HAP-1 (cell line): ENCODE results near the gene CHRNA7.

Experiments
- DNase-seq, 2 experiments: peaks; one replicate each; pipeline ENCODE4 v3.0.0-alpha.2; 2016 to 2020; ENCODE audit warnings: low spot score in 2 of 2
- H3K27me3 ChIP-seq: fragments of 250-450 bp; sonication (Bioruptor Pico); 2 replicates; pipeline ENCODE4 v1.5.1; 2020; ENCODE audit warnings: low read depth, mild to moderate bottlenecking, moderate library complexity
- H3K36me3 ChIP-seq: fragments of 250-450 bp; sonication (Bioruptor Pico); replicated peaks from 2 replicates; pipeline ENCODE4 v1.5.1; 2020; ENCODE audit warnings: mild to moderate bottlenecking
- H3K4me1 ChIP-seq: fragments of 250-450 bp; sonication (Bioruptor Pico); 2 replicates; pipeline ENCODE4 v1.5.1; 2020; ENCODE audit warnings: mild to moderate bottlenecking
- H3K4me3 ChIP-seq: fragments of 250-450 bp; sonication (Bioruptor Pico); 2 replicates; pipeline ENCODE4 v1.5.1; 2020; ENCODE audit warnings: mild to moderate bottlenecking, moderate library complexity
- H3K9me3 ChIP-seq: fragments of 250-450 bp; sonication (Bioruptor Pico); 2 replicates; pipeline ENCODE4 v1.5.1; 2020; ENCODE audit warnings: mild to moderate bottlenecking, moderate library complexity
- in situ Hi-C: fragments of 300-500 bp; cut with MboI; formaldehyde crosslinking; loops from 3 replicates; pipeline ENCODE4 v1.14.3; 2020; ENCODE audit warnings: low sequenced_read_pairs, inconsistent platforms, mixed read lengths

The CHRNA7 gene

GRCh38 chr15:32098033-32098432, 67.7 kb downstream of the CHRNA7 start:
- H3K4me3 ChIP-seq = no peak overlapping the region
- no peaks in the 10 kb centered on the region for H3K9me3 ChIP-seq
- no peak for DNase-seq
- no peaks in the 10 kb centered on the region for H3K4me1 ChIP-seq
- H3K27me3 ChIP-seq = no peaks in the 10 kb centered on the region
- in situ Hi-C loops = loop anchor here (10.0 kb wide), 1 partner anchor 73 kb away; no protein-coding TSS in a partner anchor
- no peaks in the 10 kb centered on the region for H3K36me3 ChIP-seq

- in situ Hi-C loops = loop anchor here (10.0 kb wide), 1 partner anchor 74 kb away; no protein-coding TSS in a partner anchor
Observed at GRCh38 chr15:32099097-32099785, 68.9 kb downstream of the CHRNA7 start.

GRCh38 chr15:32099956-32100684, 69.8 kb downstream of the CHRNA7 start:
- Histone ChIP-seq H3K9me3 (no peaks in the 10 kb centered on the region), H3K4me3 (no peak overlapping the region), H3K27me3 (no peaks in the 10 kb centered on the region), H3K36me3 (no peaks in the 10 kb centered on the region), H3K4me1 (no peaks in the 10 kb centered on the region)
- no peak for DNase-seq
- in situ Hi-C loops = loop anchor here (10.0 kb wide), 1 partner anchor 75 kb away; no protein-coding TSS in a partner anchor

More at GRCh38 chr15:32099097-32099785, 68.9 kb downstream of the CHRNA7 start:
- Histone ChIP-seq H3K9me3 (no peaks in the 10 kb centered on the region), H3K4me3 (no peak overlapping the region), H3K36me3 (no peaks in the 10 kb centered on the region), H3K4me1 (no peaks in the 10 kb centered on the region), H3K27me3 (no peaks in the 10 kb centered on the region)
- no peak for DNase-seq

- no peak for DNase-seq
- H3K4me1 ChIP-seq = no peaks in the 10 kb centered on the region
- in situ Hi-C loops = no loop called here
- H3K36me3 ChIP-seq = no peaks in the 10 kb centered on the region
- H3K27me3 ChIP-seq = no peaks in the 10 kb centered on the region
- no peak overlapping the region for H3K4me3 ChIP-seq
- no peaks in the 10 kb centered on the region for H3K9me3 ChIP-seq
Observed at GRCh38 chr15:32104061-32104995, 74.0 kb downstream of the CHRNA7 start.

GRCh38 chr15:32105258-32106241, 75.2 kb downstream of the CHRNA7 start:
- Histone ChIP-seq H3K4me3 (no peak overlapping the region), H3K27me3 (no peaks in the 10 kb centered on the region), H3K36me3 (no peaks in the 10 kb centered on the region), H3K9me3 (no peaks in the 10 kb centered on the region), H3K4me1 (no peaks in the 10 kb centered on the region)
- in situ Hi-C loops = no loop called here
- no peak for DNase-seq

GRCh38 chr15:32106401-32107381, 76.4 kb downstream of the CHRNA7 start:
- in situ Hi-C loops = no loop called here
- no peak for DNase-seq
- H3K27me3 ChIP-seq = no peaks in the 10 kb centered on the region
- no peaks in the 10 kb centered on the region for H3K4me1 ChIP-seq
- no peaks in the 10 kb centered on the region for H3K9me3 ChIP-seq
- no peaks in the 10 kb centered on the region for H3K36me3 ChIP-seq
- H3K4me3 ChIP-seq = no peak overlapping the region

- Histone ChIP-seq H3K27me3 (no peaks in the 10 kb centered on the region), H3K36me3 (no peaks in the 10 kb centered on the region), H3K9me3 (no peaks in the 10 kb centered on the region), H3K4me1 (no peaks in the 10 kb centered on the region), H3K4me3 (no peak overlapping the region)
- no peak for DNase-seq
- in situ Hi-C loops = no loop called here
Observed at GRCh38 chr15:32107477-32108080, 77.3 kb downstream of the CHRNA7 start.

GRCh38 chr15:32108661-32109060, 78.3 kb downstream of the CHRNA7 start:
- H3K9me3 ChIP-seq = no peaks in the 10 kb centered on the region
- H3K36me3 ChIP-seq = no peaks in the 10 kb centered on the region
- no peak for DNase-seq
- no peaks in the 10 kb centered on the region for H3K27me3 ChIP-seq
- no peaks in the 10 kb centered on the region for H3K4me1 ChIP-seq
- no peak overlapping the region for H3K4me3 ChIP-seq
- in situ Hi-C loops = no loop called here

- no peaks in the 10 kb centered on the region for H3K4me1 ChIP-seq
- in situ Hi-C loops = no loop called here
- no peaks in the 10 kb centered on the region for H3K36me3 ChIP-seq
- no peak overlapping the region for H3K4me3 ChIP-seq
- DNase-seq = no peak
- no peaks in the 10 kb centered on the region for H3K9me3 ChIP-seq
- no peaks in the 10 kb centered on the region for H3K27me3 ChIP-seq
Observed at GRCh38 chr15:32112101-32112500, 81.8 kb downstream of the CHRNA7 start.

- no peak for DNase-seq
- no peaks in the 10 kb centered on the region for H3K36me3 ChIP-seq
- H3K9me3 ChIP-seq = no peaks in the 10 kb centered on the region
- in situ Hi-C loops = no loop called here
- no peak overlapping the region for H3K4me3 ChIP-seq
- H3K4me1 ChIP-seq = no peaks in the 10 kb centered on the region
- H3K27me3 ChIP-seq = no peaks in the 10 kb centered on the region
Observed at GRCh38 chr15:32113224-32113623, 82.9 kb downstream of the CHRNA7 start.

GRCh38 chr15:32117122-32117521, 86.8 kb downstream of the CHRNA7 start:
- no peaks in the 10 kb centered on the region for H3K9me3 ChIP-seq
- in situ Hi-C loops = no loop called here
- no peaks in the 10 kb centered on the region for H3K4me1 ChIP-seq
- H3K27me3 ChIP-seq = no peaks in the 10 kb centered on the region
- no peak overlapping the region for H3K4me3 ChIP-seq
- no peaks in the 10 kb centered on the region for H3K36me3 ChIP-seq
- no peak for DNase-seq
